GM19025 (cell line): ENCODE results near the gene PLXDC2.

ENCODE experiments used
- ATAC-seq: cut with Tn5 transposase; IDR thresholded peaks from one replicate; pipeline ENCODE4 v1.9.1; 2021; ENCODE audit warnings: mild to moderate bottlenecking, low read depth, moderate library complexity; ENCODE audit not compliant: unreplicated experiment

Gene PLXDC2

DNA sequence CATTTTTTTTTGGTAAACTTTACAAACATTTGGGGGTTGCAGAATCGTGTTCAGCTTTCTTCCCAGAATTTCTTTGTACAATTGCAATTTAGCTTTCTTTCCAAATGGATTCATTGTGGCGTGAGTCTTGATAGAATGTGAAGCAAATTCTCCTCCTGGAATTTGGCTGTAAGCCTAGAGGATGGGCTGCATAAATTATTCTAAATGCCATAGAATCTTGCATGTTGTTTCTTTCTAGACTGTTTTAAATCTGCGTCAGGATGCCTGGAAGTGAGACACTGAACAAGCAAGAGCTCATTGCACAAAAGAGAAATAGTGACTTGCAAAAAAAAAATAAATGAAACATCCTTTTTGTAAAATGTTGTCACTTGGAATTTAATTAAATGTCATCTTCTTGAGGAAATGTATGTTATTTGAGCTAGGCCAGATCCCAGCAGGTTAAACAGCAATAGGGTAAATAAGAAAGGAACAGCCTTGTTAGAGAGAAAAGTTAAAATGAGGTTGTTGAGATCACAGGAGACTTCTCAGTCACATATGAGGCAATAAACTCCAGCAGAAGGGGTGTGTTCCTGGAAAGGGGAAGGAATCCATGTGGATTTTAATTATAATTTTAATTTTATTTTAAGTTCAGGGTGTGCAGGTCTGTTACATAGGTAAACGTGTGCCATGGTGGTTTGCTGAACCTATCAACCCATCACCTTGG is 483.0 kb downstream of the PLXDC2 start:
- no peak for ATAC-seq

DNA sequence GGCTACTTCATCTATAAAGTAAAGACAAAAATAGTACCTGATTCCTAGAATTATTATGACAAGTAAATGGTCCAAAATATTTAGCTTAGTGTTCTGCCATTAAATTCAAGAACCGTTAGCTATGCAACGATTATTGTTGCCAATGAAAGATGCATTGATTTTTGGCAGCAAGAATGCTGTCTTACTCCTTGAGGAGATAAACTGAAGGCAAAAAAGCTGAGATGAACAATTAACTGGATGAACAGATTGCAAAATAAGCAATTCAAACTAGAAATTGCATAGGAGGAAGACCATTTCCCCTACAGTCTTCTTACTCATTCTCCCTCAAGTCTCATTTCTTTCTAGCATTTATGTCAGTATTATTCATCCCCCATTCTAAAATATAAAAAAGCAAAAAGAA is 484.5 kb downstream of the PLXDC2 start:
- no peak for ATAC-seq

DNA sequence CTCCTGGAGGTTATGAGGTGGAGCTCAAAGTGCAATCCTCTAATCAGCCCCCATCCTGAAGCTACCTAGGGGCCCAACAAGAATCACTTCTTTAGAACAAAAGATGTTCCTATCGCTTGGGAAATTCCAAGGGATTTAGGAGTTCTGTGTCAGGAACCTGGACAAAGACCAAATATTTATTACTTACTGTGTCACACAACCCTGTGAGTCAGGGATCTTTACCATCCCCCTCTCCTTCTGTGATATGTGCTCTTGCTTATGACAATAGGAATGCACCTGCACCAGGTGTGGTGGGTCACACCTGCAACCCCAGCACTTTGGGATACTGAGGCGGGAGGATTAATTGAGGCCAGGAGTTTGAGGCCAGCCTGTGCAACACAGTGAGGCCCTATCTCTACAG is 485.8 kb downstream of the PLXDC2 start:
- ATAC-seq: no peak

DNA sequence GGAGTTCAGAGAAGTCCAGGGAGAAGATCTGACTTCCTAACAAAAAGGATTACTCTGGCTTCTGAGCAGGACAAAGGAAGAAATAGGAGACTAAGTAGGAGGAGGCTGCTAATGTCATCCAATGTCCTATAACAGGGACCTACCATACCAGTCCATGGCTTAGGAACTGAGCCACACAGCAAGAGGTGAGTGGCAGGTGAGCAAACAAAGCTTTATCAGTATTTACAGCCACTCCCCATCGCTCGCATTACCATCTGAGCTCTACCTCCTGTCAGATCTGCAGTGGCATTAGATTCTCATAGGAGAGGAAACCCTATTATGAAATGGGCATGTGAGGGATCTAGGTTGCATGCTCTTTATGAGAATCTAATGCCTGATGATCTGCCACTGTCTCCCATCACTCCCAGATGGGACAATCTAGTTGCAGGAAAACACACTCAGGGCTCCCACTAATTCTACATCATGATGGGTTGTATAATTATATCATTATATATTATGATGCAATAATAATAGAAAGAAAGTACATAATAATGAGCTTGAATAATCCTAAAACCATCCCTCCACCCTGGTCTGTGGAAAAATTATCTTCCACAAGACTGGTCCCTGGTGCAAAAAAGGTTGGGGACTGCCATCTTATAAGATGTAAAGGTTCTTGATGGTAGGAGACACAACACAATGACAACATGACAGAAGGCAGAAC is 487.4 kb downstream of the PLXDC2 start:
- ATAC-seq: no peak

DNA sequence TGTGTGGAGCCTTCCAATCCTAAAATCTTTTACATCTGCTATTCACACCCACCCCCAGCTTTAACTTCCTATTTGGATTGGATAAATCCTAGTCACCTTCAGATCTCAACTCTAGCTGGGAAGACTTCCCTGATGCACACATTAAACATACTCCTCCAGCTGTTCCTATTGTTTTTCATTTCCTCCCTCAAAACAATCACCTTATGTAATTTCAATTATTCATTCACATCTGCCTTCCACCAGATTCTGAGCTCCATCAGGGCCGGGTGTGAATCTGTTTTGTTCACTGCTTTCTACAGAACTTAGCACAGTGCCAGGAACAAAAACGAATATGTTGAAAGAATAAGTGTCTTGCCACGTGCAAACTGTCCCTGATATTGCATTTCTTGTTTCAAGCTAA is 497.4 kb downstream of the PLXDC2 start:
- no peak for ATAC-seq

DNA sequence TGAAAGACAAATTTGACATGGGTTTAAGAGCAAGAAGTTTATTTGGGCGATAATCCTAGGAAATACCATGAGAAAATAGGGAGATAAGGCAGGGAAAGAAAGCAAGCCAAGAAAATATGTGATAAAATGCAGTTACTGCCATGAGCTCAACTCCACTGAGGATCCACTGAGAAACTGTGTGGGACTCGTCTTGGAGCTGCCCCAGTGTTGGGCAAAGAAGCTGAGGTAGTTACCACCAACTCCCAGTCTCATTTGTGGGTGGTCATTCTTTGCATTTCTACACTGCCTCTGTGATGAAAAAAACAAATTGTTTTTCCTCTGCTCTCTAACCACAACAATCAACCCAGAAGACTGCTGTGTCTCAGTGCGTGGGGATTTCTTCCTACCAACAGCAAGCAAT is 498.2 kb downstream of the PLXDC2 start:
- ATAC-seq: no peak

DNA sequence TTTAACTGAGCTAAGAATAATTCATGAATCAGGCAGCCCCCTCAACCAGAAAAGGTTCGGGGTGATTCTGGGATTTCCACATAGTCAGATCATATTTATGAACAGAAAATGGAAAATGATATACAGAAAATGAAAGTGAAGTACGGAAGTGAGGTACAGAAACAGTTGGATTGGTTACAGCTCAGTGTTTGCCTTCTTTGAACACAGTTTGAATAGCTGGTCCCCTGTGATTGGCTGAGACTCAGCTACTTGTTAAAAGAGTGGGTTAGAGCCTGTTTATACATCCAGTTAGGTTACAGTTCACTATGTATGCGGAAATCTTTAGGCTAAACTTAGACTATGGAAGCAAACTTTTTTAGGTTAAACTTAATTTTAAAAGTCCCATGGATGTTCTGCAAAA is 511.7 kb downstream of the PLXDC2 start:
- no peak for ATAC-seq

DNA sequence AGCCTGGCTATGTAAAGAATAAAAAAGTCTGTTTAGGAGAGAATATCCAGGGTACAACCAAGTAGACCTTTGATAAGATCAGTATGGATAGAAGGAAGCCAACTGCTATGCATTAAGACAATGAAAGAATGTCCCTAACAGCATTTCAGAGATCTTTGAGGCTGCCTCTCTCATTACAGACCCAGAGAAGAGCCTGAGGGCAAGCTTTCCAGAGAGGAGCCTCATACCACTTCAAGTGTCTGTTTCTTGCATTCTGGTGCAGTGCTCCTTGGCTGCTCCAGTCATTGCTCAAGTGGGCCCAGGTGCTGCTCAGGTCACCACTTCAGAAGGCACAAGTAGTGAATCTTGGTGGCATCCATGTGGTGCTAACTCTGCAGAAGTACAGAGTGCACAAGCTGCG is 514.0 kb downstream of the PLXDC2 start:
- no peak for ATAC-seq

DNA sequence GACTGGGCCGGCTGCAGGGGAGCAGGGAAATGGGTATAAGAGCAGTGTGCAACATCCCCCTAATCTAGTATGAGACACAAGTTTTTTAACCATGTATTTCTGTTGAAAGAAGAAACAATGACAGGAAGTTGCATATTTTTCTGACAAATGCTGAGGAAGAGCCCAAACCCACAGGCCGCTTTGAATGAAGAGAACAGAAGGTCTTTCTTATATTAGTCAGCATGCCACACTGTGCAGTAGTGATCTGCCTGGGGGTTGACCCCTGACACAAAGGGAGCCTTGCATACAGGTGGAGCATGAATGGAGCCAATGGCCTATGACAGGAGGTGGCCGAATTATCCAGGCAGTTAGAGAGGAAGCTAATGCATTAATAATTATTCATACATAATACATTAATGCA is 518.3 kb downstream of the PLXDC2 start:
- no peak for ATAC-seq
